Measurements from ENCODE around the gene CNOT6. TPM values are rescaled to one million over a fixed set of nuclear protein-coding genes. Genes with fewer than 3 reads are reported as not detected.
"Not testable (repeated sequence)": the region's sequence is repeated elsewhere in the genome, so short reads cannot be mapped to it uniquely, and the experiment has no call there.

The CNOT6 gene
- 26.6 and 32.0 TPM in 2 replicates for total RNA-seq

- peaks cover 2% of the 10 kb centered on the region for H3K36me3 ChIP-seq (ENCODE audit: control insufficient read depth, insufficient read depth, low read length)
- no peak for TF ChIP-seq CTCF (IDR thresholded peaks at IDR 0.05; ENCODE audit: insufficient read depth, low read length, severe bottlenecking)
- no peaks in the 10 kb centered on the region for H3K27me3 ChIP-seq (ENCODE audit: control insufficient read depth, insufficient read depth, low read length)
- FAIRE-seq = no peak
- peak; percentile 74 for DNase-seq (ENCODE audit: low read depth)
- H3K4me3 ChIP-seq (ENCODE audit: low read depth, low read length) = peak within 1 kb of the TSS; percentile 76
These were observed at the start of gene CNOT6 for GRCh38 chr5:180494060-180494509. TSS of gene CNOT6 (plus strand) at chr5:180494379. CDS start at chr5:180529277, 34,898 bp downstream.

GRCh38 chr5:180454752-180455151, 39.4 kb upstream of the CNOT6 start:
- Histone ChIP-seq H3K27me3 (ENCODE audit: control insufficient read depth, insufficient read depth, low read length) (no peaks in the 10 kb centered on the region), H3K36me3 (ENCODE audit: control insufficient read depth, insufficient read depth, low read length) (no peaks in the 10 kb centered on the region), H3K4me3 (ENCODE audit: low read depth, low read length) (no peak overlapping the region)
- no peak for TF ChIP-seq CTCF (IDR thresholded peaks at IDR 0.05; ENCODE audit: insufficient read depth, low read length, severe bottlenecking)
- DNase-seq (ENCODE audit: low read depth) (no peak), FAIRE-seq (no peak)

- Histone ChIP-seq H3K27me3 (ENCODE audit: control insufficient read depth, insufficient read depth, low read length) (no peaks in the 10 kb centered on the region), H3K4me3 (ENCODE audit: low read depth, low read length) (no peak overlapping the region), H3K36me3 (ENCODE audit: control insufficient read depth, insufficient read depth, low read length) (no peaks in the 10 kb centered on the region)
- no peak for FAIRE-seq
- no peak for DNase-seq (ENCODE audit: low read depth)
- TF ChIP-seq CTCF (IDR thresholded peaks at IDR 0.05; ENCODE audit: insufficient read depth, low read length, severe bottlenecking) = no peak
These were observed 38.3 kb upstream of the CNOT6 start for GRCh38 chr5:180455872-180456271.

- Histone ChIP-seq H3K27me3 (ENCODE audit: control insufficient read depth, insufficient read depth, low read length) (no peaks in the 10 kb centered on the region), H3K36me3 (ENCODE audit: control insufficient read depth, insufficient read depth, low read length) (no peaks in the 10 kb centered on the region), H3K4me3 (ENCODE audit: low read depth, low read length) (no peak overlapping the region)
- no peak for TF ChIP-seq CTCF (IDR thresholded peaks at IDR 0.05; ENCODE audit: insufficient read depth, low read length, severe bottlenecking)
- DNase-seq (ENCODE audit: low read depth) (no peak), FAIRE-seq (no peak)
These were observed 37.4 kb upstream of the CNOT6 start for GRCh38 chr5:180456792-180457191.

- not testable (repeated sequence) for FAIRE-seq; H3K4me3 ChIP-seq (ENCODE audit: low read depth, low read length); H3K36me3 ChIP-seq (ENCODE audit: control insufficient read depth, insufficient read depth, low read length); DNase-seq (ENCODE audit: low read depth); H3K27me3 ChIP-seq (ENCODE audit: control insufficient read depth, insufficient read depth, low read length)
These were observed 35.1 kb upstream of the CNOT6 start for GRCh38 chr5:180458852-180459673.

- not testable (repeated sequence) for H3K36me3 ChIP-seq (ENCODE audit: control insufficient read depth, insufficient read depth, low read length); H3K4me3 ChIP-seq (ENCODE audit: low read depth, low read length); H3K27me3 ChIP-seq (ENCODE audit: control insufficient read depth, insufficient read depth, low read length); DNase-seq (ENCODE audit: low read depth)
- FAIRE-seq = peak; percentile 13
These were observed 34.5 kb upstream of the CNOT6 start for GRCh38 chr5:180459674-180460142.
